WERI-Rb-1 (cell line): Measurements from ENCODE around the gene MOSMO.
"Not testable (repeated sequence)": the region's sequence is repeated elsewhere in the genome, so short reads cannot be mapped to it uniquely, and the experiment has no call there.

ENCODE experiments used
- DNase-seq: peaks from one replicate; pipeline ENCODE4 v3.0.0-alpha.2; 2020
- H3K27ac ChIP-seq: fragments of 250-450 bp; sonication (Bioruptor Pico); 2 replicates; pipeline ENCODE4 v1.5.1; 2020; ENCODE audit warnings: mild to moderate bottlenecking, moderate library complexity
- H3K27me3 ChIP-seq: fragments of 250-450 bp; sonication (Bioruptor Pico); 2 replicates; pipeline ENCODE4 v1.5.1; 2021; ENCODE audit warnings: mild to moderate bottlenecking, low read depth, moderate library complexity; ENCODE audit not compliant: insufficient read depth, severe bottlenecking
- H3K36me3 ChIP-seq: fragments of 250-450 bp; sonication (Bioruptor Pico); 2 replicates; pipeline ENCODE4 v1.5.1; 2020; ENCODE audit warnings: mild to moderate bottlenecking, moderate library complexity
- H3K4me3 ChIP-seq: 2 replicates; pipeline ENCODE4 v1.5.1; 2011; ENCODE audit warnings: low read depth, mild to moderate bottlenecking, control low read depth, low read length
- H3K9me3 ChIP-seq: fragments of 250-450 bp; sonication (Bioruptor Pico); 2 replicates; pipeline ENCODE4 v1.5.1; 2021; ENCODE audit warnings: mild to moderate bottlenecking, moderate library complexity; ENCODE audit not compliant: severe bottlenecking
- CTCF ChIP-seq: IDR thresholded peaks from 2 replicates; pipeline ENCODE4 v1.5.1; 2011; ENCODE audit warnings: low read depth, mild to moderate bottlenecking, control low read depth, inconsistent platforms, low read length

The MOSMO gene

GRCh38 chr16:22035153-22035552, 27.2 kb downstream of the MOSMO start:
- no peak for TF ChIP-seq CTCF
- no peak for DNase-seq
- Histone ChIP-seq H3K36me3 (no peaks in the 10 kb centered on the region), H3K9me3 (no peaks in the 10 kb centered on the region), H3K4me3 (no peak overlapping the region), H3K27me3 (no peaks in the 10 kb centered on the region), H3K27ac (no peak overlapping the region)

- not testable (repeated sequence) for H3K9me3 ChIP-seq, H3K27me3 ChIP-seq, H3K36me3 ChIP-seq, DNase-seq, H3K4me3 ChIP-seq, H3K27ac ChIP-seq
Observed at GRCh38 chr16:22043882-22044281, 36.0 kb downstream of the MOSMO start.

GRCh38 chr16:22045888-22046287, 38.0 kb downstream of the MOSMO start:
- H3K27ac ChIP-seq, H3K4me3 ChIP-seq, H3K36me3 ChIP-seq, H3K9me3 ChIP-seq, H3K27me3 ChIP-seq, DNase-seq: not testable (repeated sequence)

- H3K4me3 ChIP-seq, result no peak overlapping the region
- TF ChIP-seq CTCF, result no peak
- H3K27ac ChIP-seq, result no peak overlapping the region
- H3K9me3 ChIP-seq, result no peaks in the 10 kb centered on the region
- H3K27me3 ChIP-seq, result no peaks in the 10 kb centered on the region
- no peaks in the 10 kb centered on the region for H3K36me3 ChIP-seq
- DNase-seq, result no peak
Observed at GRCh38 chr16:22050963-22051362, 43.1 kb downstream of the MOSMO start.

- Histone ChIP-seq H3K9me3 (no peaks in the 10 kb centered on the region), H3K4me3 (no peak overlapping the region)
Observed at GRCh38 chr16:22052980-22053379, 45.1 kb downstream of the MOSMO start.

GRCh38 chr16:22053921-22054341, 46.0 kb downstream of the MOSMO start:
- no peak for TF ChIP-seq CTCF
- Histone ChIP-seq H3K27ac (no peak overlapping the region), H3K9me3 (no peaks in the 10 kb centered on the region), H3K36me3 (no peaks in the 10 kb centered on the region), H3K27me3 (no peaks in the 10 kb centered on the region), H3K4me3 (no peak overlapping the region)
- no peak for DNase-seq

More at GRCh38 chr16:22052980-22053379, 45.1 kb downstream of the MOSMO start:
- no peak for DNase-seq
- no peaks in the 10 kb centered on the region for H3K27me3 ChIP-seq
- H3K36me3 ChIP-seq, result no peaks in the 10 kb centered on the region
- no peak overlapping the region for H3K27ac ChIP-seq
- no peak for TF ChIP-seq CTCF

GRCh38 chr16:22054847-22055590, 47.1 kb downstream of the MOSMO start:
- no peak for DNase-seq
- no peak overlapping the region for H3K4me3 ChIP-seq
- H3K9me3 ChIP-seq, result no peaks in the 10 kb centered on the region
- no peaks in the 10 kb centered on the region for H3K27me3 ChIP-seq
- no peak for TF ChIP-seq CTCF
- H3K36me3 ChIP-seq, result no peaks in the 10 kb centered on the region
- no peak overlapping the region for H3K27ac ChIP-seq
